HL-60/S4 treated with retinoic acid at 250 ng/mL for 4 days and 3 days (cell line): ENCODE data around the gene LGI4.
"Not testable (repeated sequence)": the region's sequence is repeated elsewhere in the genome, so short reads cannot be mapped to it uniquely, and the experiment has no call there.

Experiments
- in situ Hi-C: fragments of 300-500 bp; cut with MboI; formaldehyde crosslinking; loops from 2 replicates; pipeline ENCODE4 v1.7.0; 2022; ENCODE audit warnings: low sequenced_read_pairs

The LGI4 gene

DNA sequence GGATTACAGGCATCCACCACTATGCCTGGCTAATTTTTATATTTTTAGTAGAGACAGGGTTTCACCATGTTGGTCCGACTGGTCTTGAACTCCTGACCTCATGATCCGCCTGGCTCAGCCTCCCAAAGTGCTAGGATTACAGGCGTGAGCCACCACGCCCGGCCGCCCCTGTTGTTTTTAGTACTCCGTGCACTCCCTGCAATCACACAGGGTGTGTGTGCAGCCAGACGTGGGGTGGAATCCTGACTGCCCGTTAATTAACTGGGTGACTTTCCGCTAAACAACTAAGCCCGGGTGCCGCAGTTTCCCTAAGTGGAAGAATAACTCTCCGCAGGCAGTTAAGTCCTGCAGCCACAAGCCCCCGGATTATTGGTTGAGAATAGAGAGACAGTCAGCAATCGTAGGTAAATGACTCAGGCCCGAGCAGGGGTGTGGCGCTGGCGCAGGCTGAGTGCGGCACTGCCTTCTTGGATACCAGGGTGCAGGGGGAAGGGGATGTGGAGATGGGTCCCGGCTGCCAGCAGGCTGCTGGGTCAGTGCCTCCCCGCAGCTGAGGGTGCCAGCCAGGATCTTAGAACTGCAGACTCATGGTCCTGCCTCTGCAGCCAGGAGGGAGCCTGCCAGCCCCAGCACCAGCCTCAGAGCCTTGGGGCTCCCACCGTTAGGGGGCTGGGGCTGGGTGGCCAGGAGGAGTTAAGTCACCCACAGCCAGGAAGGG lies 25.3 kb downstream of the LGI4 start:
- in situ Hi-C loops: no loop called here

DNA sequence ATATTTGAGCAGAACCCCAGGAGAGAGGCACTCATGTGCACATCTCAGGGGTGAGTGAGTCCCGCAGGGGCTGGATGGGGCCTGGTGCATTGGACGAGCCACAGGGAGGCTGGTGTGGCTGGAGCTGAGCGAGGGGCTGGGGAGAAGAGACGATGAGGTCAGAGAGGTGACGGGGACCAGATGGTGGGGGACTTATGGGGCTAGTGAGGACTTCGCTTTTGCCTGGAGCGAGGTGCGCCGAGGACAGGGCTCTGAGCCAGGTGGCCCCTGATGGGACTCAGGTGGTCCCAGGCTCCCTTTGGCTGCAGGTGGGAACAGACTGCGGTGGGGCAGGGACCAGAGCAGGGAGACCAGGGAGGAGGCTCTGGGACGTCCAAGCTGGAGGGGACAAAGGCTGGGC lies 26.1 kb downstream of the LGI4 start:
- in situ Hi-C loops: no loop called here

DNA sequence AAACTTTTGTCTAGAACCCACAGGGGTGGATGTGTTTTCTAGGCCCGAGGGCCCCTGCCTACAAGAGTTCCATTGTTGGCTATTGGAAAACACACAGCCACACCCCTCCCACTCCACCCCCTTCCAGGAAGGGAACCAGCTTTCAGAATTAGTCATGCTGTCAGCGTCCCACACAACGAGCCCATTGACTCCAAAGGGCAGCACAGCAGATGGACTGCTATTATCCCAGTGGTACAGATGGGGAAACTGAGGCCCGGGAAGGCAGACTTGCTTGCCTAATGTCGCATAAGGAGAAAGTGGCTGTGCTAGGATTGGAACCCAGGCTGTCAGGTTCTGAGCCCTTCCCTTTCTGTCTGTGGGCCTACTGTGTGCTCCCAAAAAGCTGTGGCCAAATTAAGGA lies 27.3 kb downstream of the LGI4 start:
- in situ Hi-C loops: no loop called here

DNA sequence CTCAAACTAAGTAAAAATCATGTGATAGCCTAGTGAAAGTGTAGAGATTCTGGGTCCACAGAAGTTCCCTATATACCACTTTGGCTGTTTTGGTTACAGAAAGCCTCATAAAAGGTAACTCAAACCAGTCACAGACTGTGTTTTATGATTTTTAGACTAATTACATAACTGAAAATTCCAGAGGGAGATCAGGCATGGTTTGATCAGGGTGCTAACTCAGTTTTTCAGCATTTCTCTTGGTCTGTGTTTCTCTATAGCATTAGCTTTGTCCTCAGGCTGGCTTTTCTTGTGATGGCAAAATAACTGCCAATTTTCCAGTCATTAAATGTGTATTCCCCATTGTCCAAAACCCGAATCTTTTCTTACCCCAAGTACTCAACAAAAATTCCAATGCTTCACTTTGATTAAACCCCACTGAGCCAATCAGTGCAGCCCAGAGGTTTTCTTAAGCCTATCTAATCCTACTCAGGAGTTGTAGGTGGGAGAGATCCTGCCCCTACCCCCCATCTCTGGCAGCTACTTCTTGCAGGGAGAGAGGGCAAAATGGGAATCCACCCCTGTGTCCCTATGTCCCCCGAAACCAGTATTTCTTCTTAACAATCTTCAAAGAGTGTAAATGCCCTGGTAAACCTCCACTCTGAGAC lies 27.8 kb downstream of the LGI4 start:
- in situ Hi-C loops: no loop called here

DNA sequence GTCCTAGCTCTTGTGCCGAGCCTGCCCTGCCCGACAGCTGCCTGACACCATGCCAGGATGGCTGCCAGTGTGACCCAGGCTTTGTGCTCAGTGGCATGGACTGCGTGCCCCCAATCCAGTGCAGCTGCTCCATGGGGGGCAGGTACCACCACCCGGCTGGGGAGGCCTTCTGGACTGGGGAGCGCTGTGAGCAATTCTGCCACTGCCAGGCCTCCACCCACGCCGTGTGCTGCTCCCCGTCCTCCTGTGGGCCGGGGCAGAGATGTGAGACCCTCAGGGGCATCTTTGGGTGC lies 28.6 kb downstream of the LGI4 start:
- in situ Hi-C loops: no loop called here

DNA sequence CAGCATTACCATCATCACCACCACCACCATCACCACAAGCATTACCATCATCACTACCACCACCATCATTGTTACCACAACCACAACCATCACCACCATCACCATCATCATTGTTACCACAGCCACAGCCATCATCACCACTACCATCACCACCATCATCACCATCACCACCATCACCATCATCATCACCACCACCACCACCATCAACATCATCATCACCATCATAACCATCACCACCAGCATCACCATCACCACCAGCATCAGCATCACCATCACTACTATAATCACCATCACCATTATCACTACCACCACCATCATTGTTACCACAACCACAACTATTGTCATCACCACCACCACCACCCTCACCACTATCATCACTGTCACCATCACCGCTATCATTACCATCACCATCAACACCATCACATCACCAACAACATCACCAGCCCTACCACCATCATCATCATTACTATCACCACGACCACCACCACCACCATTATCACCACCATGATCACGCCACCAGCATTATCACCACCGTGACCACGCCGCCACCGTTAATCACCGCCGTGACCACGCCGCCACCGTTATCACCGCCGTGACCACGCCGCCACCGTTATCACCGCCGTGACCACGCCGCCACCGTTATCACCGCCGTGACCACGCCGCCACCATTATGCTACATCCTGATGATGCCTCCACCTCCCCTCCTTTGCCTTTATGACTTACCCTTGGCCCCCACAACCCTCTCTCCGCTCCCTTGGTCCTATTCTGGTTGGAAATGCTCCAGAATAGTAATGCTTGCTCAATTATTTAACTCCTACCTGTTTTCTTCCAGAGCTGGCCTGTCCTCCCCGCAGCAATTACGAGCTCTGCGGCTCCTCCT lies 29.2 kb downstream of the LGI4 start:
- in situ Hi-C loops: no loop called here

DNA sequence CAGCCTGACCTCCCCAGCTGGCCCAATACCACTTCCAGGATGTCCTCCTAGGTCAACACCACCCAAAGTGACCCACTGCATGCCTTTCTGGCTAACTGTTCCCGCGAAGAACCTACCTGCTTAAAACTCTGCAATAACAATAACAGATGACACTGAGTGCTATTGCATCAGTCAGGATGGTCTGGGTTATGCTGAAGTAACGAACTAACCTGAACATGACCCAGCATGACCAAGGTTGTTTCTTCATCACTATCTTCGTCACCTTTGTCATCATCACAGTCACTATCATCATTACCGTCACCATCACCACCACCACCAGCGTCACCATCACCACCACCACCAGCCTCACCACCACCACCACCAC lies 29.8 kb downstream of the LGI4 start:
- in situ Hi-C loops: no loop called here

DNA sequence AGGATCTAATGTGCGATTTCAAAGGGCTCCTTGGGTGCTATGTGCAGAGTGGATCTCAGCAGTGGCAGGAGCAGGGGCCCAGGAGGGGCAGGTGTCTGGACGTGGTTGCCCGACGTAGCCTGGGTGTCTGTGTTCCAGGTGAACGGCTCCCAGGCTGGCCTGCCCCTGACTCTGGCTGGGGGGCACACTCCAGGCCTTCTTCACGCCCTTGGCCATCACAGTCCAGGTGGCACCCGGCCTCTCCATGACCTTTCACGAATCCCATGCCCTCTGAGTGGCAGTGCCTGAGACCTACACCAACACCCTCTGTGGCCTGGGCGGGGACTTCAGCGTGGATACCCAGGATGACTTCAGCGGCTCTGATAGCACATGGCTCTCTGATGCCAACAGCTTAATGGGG lies 30.5 kb downstream of the LGI4 start:
- in situ Hi-C loops: no loop called here

DNA sequence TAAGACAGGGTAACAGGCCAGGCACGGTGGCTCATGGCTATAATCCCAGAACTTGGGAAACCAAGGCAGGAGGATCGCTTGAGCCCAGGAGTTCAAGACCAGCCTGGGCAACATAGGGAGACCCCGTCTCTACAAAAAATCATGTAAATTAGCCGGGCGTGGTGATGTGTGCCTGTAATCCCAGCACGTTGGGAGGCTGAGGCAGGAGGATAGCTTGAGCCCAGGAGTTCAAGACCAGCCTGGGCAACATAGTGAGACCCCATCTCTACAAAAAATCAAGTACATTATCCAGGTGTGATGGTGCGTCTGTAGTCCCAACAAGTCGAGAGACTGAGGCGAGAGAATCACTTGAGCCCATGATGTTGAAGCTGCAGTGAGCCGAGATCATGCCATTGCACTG lies 31.2 kb downstream of the LGI4 start:
- in situ Hi-C loops: not testable (repeated sequence)

DNA sequence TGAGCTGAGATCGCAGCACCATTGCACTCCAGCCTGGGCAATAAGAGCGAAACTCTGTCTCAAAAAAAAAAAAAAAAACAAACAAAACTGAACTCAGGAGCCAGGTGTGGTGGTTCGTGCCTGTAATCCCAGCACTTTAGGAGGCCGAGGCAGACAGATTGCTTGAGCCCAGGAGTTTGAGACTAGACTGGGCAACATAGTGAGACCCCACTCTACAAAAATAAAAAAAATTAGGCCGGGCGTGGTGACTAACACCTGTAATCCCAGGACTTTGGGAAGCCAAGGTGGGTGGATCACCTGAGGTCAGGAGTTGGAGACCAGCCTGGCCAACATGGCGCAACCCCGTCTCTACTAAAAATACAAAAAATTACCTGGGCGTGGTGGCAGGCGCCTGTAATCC lies 32.9 kb downstream of the LGI4 start:
- in situ Hi-C loops: not testable (repeated sequence)

DNA sequence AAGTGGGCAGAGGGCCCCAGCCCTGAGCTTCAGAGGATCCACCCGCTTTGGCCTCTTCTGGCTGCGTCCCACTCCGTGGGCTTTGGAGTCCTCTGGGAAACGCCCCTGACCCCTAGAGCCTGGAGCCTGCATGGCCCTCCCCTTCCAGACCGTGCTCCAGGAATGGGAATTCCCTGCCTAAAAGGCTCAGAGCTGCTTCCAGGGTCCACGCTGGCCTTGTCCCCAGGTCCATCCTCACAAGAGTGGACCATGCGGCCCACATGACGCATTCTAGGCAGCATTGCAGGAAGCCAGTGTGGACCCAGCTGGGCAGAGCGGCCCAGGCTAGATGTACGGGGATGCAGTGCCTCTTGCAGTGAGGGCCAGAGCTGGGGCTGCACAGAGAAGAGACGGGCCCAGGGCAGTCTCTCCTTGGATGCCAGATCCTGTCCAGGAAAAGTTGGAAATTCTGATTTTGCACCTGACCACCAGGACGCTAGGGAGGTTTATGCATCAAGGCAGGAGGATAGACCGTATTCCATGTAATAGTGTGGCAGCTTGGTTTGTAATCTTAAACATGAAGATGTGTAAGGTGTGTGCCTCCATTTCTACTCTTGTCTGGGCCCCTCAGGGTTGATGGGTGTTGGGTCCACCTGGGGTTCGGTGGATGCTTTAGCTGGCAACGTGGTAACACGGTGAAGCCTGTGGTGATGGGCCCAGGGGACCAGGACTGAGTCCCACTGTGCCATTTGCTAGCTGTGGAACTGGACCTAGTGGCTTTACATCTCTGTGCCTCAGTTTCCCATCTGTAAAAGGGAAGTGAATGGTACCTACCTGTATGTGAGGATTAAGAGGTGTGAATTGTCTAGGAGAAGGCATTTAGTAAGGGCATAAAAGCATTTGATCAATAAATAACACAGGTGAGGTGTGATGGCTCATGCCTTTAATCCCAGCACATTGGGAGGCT lies 34.0 kb downstream of the LGI4 start:
- in situ Hi-C loops: no loop called here

DNA sequence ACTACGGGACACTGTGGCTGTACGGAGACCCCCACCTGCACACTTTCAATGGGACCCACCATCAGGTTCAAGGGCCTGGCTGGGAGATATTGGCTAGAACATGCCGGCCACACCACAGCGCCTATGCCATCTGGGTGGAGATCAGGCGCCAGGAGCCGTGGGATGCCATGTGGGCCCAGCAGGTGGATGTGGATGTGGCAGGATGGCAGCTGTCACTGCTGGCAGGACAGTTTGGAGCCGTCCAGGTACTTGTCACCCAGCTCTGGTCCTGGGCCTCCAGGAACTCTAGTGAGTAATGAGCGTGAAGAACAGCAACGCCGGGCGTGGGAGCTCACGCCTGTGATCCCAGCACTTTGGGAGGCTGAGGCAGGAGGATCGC lies 35.0 kb downstream of the LGI4 start:
- in situ Hi-C loops: no loop called here

DNA sequence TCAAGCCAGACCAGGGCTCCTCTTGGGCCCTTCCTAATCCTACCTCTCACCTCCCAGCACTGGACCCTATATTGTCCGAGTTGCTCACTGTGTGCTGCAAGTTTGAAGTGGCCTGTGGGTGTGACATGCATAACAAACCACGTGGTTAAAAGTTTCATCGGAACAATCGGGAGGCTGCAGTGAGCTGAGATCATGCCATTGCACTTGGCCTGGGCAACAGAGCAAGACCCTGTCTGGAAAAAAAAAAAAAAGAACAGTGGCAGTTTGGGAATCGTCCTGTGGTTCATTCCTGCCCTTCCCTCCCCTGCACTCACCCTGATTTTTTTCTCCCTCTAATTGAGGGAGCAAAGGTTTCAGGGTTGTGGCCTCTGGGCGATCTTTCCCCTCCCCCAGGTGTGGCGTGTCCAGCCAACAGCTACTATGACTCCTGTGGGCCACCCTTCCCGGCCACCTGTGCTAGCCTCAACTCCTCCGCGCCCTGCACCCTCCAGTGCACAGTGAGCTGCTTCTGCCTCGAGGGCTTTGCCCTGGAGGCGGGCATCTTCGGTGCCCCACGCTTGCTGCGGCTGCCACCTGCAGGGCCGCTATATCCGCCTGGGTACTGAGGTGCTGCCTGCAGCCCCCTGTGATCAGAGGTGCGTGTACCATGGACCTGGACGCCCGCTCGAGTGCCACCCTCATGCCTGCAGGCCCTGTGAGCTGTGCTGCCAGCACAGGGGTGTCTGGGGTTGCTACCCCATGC lies 35.5 kb downstream of the LGI4 start:
- in situ Hi-C loops: no loop called here

DNA sequence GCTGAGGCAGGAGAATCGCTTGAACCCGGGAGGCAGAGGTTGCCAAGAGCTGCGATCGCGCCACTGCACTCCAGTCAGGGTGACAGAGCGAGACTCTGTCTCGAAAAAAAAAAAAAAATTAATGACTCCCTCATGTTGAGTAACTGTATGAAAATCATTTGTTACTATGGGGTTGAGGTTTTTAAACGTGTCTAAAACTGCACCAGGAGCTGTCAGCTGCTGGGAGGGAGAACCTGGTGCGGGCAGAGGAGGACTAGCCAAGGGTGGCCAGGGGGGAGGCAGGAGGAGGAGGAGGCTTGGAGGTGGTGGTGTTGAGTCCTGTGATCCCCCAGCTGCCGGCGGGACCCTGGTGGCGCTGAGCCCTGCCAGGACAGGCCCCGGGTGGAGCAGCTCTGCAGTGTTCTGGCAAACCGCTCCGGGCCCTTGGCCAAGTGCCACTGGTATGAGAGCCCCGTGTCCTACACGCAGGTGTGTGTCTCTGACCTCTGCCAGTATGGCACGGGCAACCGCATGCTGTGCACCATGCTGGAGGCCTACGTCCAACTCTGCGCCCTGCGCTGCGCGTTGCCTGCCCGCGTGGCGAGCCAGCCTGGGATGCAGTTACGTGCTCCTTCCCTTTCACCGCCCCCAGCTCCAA lies 36.3 kb downstream of the LGI4 start:
- in situ Hi-C loops: no loop called here

DNA sequence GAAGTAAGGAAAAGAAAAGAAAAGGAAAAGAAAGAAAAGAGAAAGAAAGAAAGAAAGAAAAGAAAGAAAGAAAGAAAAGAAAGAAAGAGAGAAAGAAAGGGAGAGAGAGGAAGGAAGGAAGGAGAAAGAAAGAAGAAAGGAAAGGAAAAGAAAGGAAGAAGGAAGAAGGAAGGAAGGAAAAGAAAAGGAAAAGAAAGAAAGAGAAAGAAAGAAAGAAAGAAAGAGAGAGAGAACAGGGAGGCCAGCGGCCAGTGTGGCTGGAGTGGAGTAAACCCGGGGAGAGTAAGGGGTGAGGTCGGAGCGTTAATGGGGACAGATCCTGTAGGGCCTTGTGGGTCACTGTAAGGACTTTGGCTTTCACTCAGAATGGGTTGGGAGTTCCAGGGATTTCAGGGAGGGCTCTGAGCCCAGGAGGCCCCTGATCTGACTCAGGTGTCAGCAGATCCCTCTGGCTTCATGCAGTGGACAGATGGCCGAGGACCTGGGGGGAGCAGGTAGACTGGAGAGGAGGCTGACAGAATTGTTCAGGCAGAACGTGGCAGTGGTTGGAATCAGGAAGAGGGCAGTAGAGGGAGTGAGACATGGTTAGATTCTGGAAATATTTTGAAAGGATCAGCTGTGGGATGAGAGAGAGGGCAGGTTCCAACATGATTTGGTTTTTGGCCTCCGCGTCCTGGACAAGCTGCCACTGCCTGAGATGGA lies 39.0 kb downstream of the LGI4 start:
- in situ Hi-C loops: no loop called here

DNA sequence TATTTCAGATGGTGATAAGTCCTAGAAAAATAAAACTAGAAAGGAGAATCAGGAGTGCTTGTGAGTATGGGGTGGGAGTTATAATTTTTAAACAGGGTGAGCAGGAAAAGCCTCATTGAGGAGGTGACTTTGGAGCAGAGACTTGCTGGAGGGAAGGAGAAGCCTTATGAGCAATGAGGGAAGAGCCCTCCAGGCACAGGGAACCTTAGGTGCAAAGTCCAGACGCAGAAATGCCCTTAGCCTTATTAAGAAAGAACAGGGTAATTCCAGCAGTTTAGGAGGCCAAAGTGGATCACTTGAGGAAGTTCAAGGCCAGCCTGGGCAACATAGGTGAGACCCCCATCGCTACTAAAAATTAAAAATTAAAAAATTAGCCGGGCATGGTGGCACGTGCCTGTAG lies 40.2 kb downstream of the LGI4 start:
- in situ Hi-C loops: no loop called here

DNA sequence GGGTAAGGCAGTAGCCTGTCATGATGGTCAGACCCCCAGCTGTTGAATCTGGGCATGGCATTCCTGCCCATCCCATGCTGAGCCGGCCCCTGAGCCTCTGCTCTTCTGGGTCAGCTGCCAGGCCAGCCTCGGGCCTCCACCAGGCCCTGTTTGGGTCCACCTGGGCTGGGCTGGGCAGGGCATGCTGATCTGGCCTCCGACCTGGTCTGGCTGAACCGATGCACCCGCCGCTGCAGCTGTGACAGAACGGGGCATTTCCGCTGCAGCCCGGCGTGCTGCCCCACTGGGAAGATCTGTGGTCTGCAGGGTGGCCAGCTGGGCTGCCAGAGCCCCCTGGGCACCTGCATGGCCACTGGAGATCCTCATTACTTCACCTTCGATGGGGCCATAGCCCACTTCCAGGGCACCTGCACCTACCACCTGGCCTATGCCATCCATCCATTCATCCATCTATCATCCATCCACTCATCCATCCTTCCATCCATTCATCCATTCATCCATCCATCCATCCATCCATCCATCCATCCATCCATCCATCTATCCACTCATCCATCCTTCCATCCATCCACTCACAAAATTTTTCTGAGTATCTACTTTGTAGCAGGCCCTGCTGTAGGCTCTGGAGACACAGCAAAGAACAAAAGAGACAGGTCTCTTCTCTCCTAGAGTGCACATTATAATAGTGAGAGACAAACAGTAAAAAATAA lies 40.8 kb downstream of the LGI4 start:
- in situ Hi-C loops: no loop called here

DNA sequence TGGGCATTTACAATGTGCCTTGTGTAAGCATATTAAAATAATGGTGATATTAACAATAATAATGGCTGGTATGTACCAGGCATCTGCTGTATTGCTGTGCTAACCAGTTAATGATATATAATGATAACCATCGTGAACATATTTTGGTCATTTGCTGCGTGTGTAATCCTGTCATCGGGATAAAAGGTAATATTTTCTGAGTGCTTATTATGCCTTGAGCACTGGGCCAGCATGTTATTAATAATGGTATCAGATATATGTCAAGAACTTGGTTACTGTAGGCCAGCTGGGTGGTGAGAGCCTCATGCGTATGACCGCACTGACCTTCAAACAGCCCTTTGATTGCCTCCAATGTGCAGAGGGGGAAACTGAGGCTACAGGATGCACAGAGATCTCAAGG lies 41.4 kb downstream of the LGI4 start:
- in situ Hi-C loops: no loop called here
